WTC11 (cell line): ENCODE data around the gene TMEM178B. TPM values are rescaled to one million over a fixed set of nuclear protein-coding genes. Genes with fewer than 3 reads are reported as not detected.

ENCODE experiments used
- ATAC-seq: fragments of 200-7000 bp; cut with Tn5 transposase; 2 replicates; pipeline ENCODE4 v1.10.0; 2021; ENCODE audit warnings: mild to moderate bottlenecking, moderate library complexity
- CTCF ChIA-PET: fragments of 300-600 bp; sonication (Branson Sonifier 250); formaldehyde crosslinking; loops from one replicate; lab custom pipeline; 2021; ENCODE audit warnings: antibody characterized with exemption; lab: Charles Lee
- POLR2A ChIA-PET: fragments of 350-600 bp; sonication (Branson Sonifier 250); formaldehyde crosslinking; loops from one replicate; lab custom pipeline; 2021; ENCODE audit warnings: antibody characterized with exemption; lab: Charles Lee
- DNase-seq: peaks from one replicate; pipeline ENCODE4 v3.0.0; 2021; ENCODE audit warnings: low spot score
- H3K27ac Mint-ChIP-seq: 2 replicates; pipeline ENCODE4 v1.8.0; 2021; ENCODE audit warnings: mixed read lengths
- H3K27me3 Mint-ChIP-seq: 2 replicates; pipeline ENCODE4 v1.8.0; 2021; ENCODE audit warnings: low read depth, mild to moderate bottlenecking, moderate library complexity, mixed read lengths
- H3K36me3 Mint-ChIP-seq: 2 replicates; pipeline ENCODE4 v1.8.0; 2021; ENCODE audit warnings: mixed read lengths
- H3K4me1 Mint-ChIP-seq: 2 replicates; pipeline ENCODE4 v1.8.0; 2022; ENCODE audit warnings: mixed read lengths
- H3K4me3 Mint-ChIP-seq: 2 replicates; pipeline ENCODE4 v1.8.0; 2021; ENCODE audit warnings: mild to moderate bottlenecking, moderate library complexity, mixed read lengths
- H3K9me3 Mint-ChIP-seq: 2 replicates; pipeline ENCODE4 v1.8.0; 2021; ENCODE audit warnings: mixed read lengths
- ARID4B ChIP-seq: sonication (generic); formaldehyde crosslinking; IDR thresholded peaks from 2 replicates; pipeline ENCODE4 v1.8.0; 2023; ENCODE audit warnings: missing genetic modification reagents, mild to moderate bottlenecking, borderline replicate concordance
- CBFB ChIP-seq: sonication (generic); formaldehyde crosslinking; IDR thresholded peaks from 2 replicates; pipeline ENCODE4 v1.8.1; 2022; ENCODE audit warnings: mild to moderate bottlenecking, low read depth, missing genetic modification reagents
- CTCF ChIP-seq: fragments of 200-600 bp; IDR thresholded peaks from 2 replicates; pipeline ENCODE4 v1.8.0; 2022; ENCODE audit warnings: antibody characterized with exemption
- IRF2 ChIP-seq: sonication (generic); formaldehyde crosslinking; IDR thresholded peaks from 2 replicates; pipeline ENCODE4 v1.8.0; 2022; ENCODE audit warnings: low read depth, missing genetic modification reagents, borderline replicate concordance
- KAT7 ChIP-seq: sonication (generic); formaldehyde crosslinking; IDR thresholded peaks from 2 replicates; pipeline ENCODE4 v1.8.1; 2023; ENCODE audit warnings: missing genetic modification reagents, mild to moderate bottlenecking, borderline replicate concordance
- PREB ChIP-seq: sonication (generic); formaldehyde crosslinking; IDR thresholded peaks from 2 replicates; pipeline ENCODE4 v1.8.1; 2022; ENCODE audit warnings: mild to moderate bottlenecking, missing genetic modification reagents, moderate library complexity, borderline replicate concordance
- SOX15 ChIP-seq: fragments of 250-450 bp; sonication (Bioruptor Pico); IDR thresholded peaks from 2 replicates; pipeline ENCODE4 v1.9.0; 2021; ENCODE audit warnings: mild to moderate bottlenecking
- TEAD1 ChIP-seq: sonication (generic); formaldehyde crosslinking; IDR thresholded peaks from 2 replicates; pipeline ENCODE4 v1.8.0; 2022; ENCODE audit warnings: mild to moderate bottlenecking, missing genetic modification reagents
- ZBTB43 ChIP-seq: sonication (generic); formaldehyde crosslinking; IDR thresholded peaks from 2 replicates; pipeline ENCODE4 v1.8.1; 2023; ENCODE audit warnings: mild to moderate bottlenecking, missing genetic modification reagents
- ZNF232 ChIP-seq: sonication (generic); formaldehyde crosslinking; IDR thresholded peaks from 2 replicates; pipeline ENCODE4 v1.8.0; 2022; ENCODE audit warnings: mild to moderate bottlenecking, missing genetic modification reagents
- ZNF396 ChIP-seq: fragments of 250-450 bp; sonication (Bioruptor Pico); IDR thresholded peaks from 2 replicates; pipeline ENCODE4 v1.8.0; 2021; ENCODE audit warnings: mild to moderate bottlenecking, moderate library complexity, borderline replicate concordance
- ZNF425 ChIP-seq: fragments of 250-450 bp; sonication (Bioruptor Pico); conservative IDR thresholded peaks from 2 replicates; pipeline ENCODE4 v1.9.0; 2021; ENCODE audit warnings: mild to moderate bottlenecking
- ZNF532 ChIP-seq: fragments of 250-450 bp; sonication (Bioruptor Pico); IDR thresholded peaks from 2 replicates; pipeline ENCODE4 v1.9.0; 2021; ENCODE audit warnings: mild to moderate bottlenecking, borderline replicate concordance
- total RNA-seq: library from RNA; stranded (reverse); gene quantifications from 3 replicates; pipeline ENCODE4 v1.2.3, GENCODE V29; 2021

TMEM178B gene
- total RNA-seq, 1 experiment from 2014 or later: 20.4 TPM

DNA sequence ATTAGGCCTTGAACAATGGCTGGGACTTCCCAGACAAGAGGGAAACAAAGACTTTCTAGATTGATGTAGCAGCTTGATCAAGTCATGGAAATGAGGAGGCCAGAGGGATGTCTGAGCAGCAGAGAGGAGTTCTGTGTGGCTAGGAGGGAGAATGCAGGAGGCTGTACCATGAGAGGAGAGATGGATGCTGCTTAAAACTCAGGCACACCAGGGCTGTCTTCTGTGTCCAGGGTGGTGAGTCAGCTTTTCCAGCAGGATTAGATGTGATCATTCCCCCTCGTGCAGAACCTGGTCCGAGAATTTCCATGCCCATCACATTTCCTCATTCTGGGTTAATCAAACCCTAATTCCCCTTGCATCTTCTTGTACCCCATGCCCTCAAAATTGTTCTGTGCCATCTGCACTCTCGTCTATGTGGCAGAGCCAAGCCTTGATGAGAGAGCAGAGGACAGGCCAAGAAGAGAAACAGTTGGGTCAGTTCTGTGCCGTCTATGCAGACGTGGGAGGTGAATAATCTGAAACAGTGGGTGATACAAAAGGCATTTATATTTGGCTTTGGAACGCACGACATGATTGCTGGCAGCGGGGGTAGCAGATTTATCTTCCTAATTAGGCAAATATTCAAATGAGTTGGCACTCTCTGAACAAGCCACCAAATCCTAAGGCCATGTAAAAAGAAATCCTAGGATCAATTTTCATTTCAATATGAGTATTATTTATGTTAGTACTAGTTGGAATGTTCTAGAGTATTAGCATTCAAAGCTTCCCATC, 160.7 kb downstream of the TMEM178B start:
- no peaks in the 10 kb centered on the region for H3K9me3 Mint-ChIP-seq
- TF ChIP-seq TEAD1 (no peak), SOX15 (CRISPR knock-in tag) (no peak), ZNF532 (CRISPR knock-in tag) (no peak), ZNF425 (no peak), ZNF232 (CRISPR knock-in tag) (no peak), KAT7 (no peak), ZNF396 (CRISPR knock-in tag) (no peak), ZBTB43 (no peak), CTCF (no peak), IRF2 (no peak), CBFB (CRISPR knock-in tag) (no peak), PREB (CRISPR knock-in tag) (no peak), ARID4B (CRISPR knock-in tag) (no peak)
- TF ChIP-seq, all 79 proteins: peak for 0
- H3K27me3 Mint-ChIP-seq: no peaks in the 10 kb centered on the region
- H3K27ac Mint-ChIP-seq: no peak overlapping the region
- CTCF ChIA-PET: no interaction called here
- H3K4me3 Mint-ChIP-seq: no peak overlapping the region
- ATAC-seq (no peak), DNase-seq (no peak)
- POLR2A ChIA-PET: no interaction called here
- H3K36me3 Mint-ChIP-seq: no peaks in the 10 kb centered on the region
- peaks cover 58% of the 10 kb centered on the region for H3K4me1 Mint-ChIP-seq
